ENCODE results near the gene FAM107B.

FAM107B gene

GRCh38 chr10:14705548-14706230 is 69.0 kb downstream of the FAM107B start:
- no peak overlapping the region for H3K14ac ChIP-seq (ENCODE audit: low read length in 2 of 2)
- H3K4me3 ChIP-seq (ENCODE audit: insufficient read depth in 1 of 2, low read depth in 1 of 2, low read length in 2 of 2): no peak overlapping the region
- H3K9me3 ChIP-seq (ENCODE audit: control insufficient read depth, low read length): no peaks in the 10 kb centered on the region
- no peaks in the 10 kb centered on the region for H3K36me3 ChIP-seq (ENCODE audit: control insufficient read depth in 1 of 2, insufficient read depth in 2 of 2, low read depth in 1 of 2, low read length in 2 of 2)
- H3K27ac ChIP-seq (ENCODE audit: low read length, poor library complexity, severe bottlenecking): no peak overlapping the region
- H2BK12ac ChIP-seq (ENCODE audit: low read length in 2 of 2): no peak overlapping the region
- no peak overlapping the region for H4K91ac ChIP-seq (ENCODE audit: low read length)
- DNase-seq: no peak
- H2BK120ac ChIP-seq (ENCODE audit: low read depth, low read length): no peak overlapping the region
- 35% methylated on average over 5 of the region's 5 CpGs for WGBS
- H3K79me1 ChIP-seq (replicated peaks; ENCODE audit: low read length, poor library complexity, severe bottlenecking): no peaks in the 10 kb centered on the region
- no peak overlapping the region for H3K4me2 ChIP-seq (ENCODE audit: low read length, poor library complexity, severe bottlenecking)
- H3K9ac ChIP-seq (ENCODE audit: low read length): no peak overlapping the region
- no peak overlapping the region for H2AK5ac ChIP-seq (ENCODE audit: low read length, severe bottlenecking)
- no peak overlapping the region for H3K4ac ChIP-seq (ENCODE audit: low read depth in 1 of 2, low read length in 2 of 2)
- no peak overlapping the region for H3K18ac ChIP-seq (ENCODE audit: low read depth in 1 of 2, low read length in 2 of 2)
- H3K27me3 ChIP-seq (ENCODE audit: control insufficient read depth in 1 of 2, insufficient read depth in 1 of 2, low read length in 2 of 2): peaks cover 9 to 10% of the 10 kb centered on the region in 2 experiments
- H2BK15ac ChIP-seq (ENCODE audit: low read depth, poor library complexity, severe bottlenecking): no peak overlapping the region
- H2AFZ ChIP-seq (ENCODE audit: low read depth, low read length): no peak overlapping the region
- H4K8ac ChIP-seq (ENCODE audit: low read length): no peak overlapping the region
- H3K4me1 ChIP-seq (ENCODE audit: control insufficient read depth, insufficient read depth, low read depth, low read length): no peaks in the 10 kb centered on the region
- no peak overlapping the region for H3K23ac ChIP-seq (ENCODE audit: low read length in 2 of 2)
- no peak overlapping the region for H2BK5ac ChIP-seq (ENCODE audit: low read depth, low read length, poor library complexity, severe bottlenecking)

- Histone ChIP-seq H2BK5ac (ENCODE audit: low read depth, low read length, poor library complexity, severe bottlenecking) (no peak overlapping the region), H3K4me2 (ENCODE audit: low read length, poor library complexity, severe bottlenecking) (no peak overlapping the region), H3K23ac (ENCODE audit: low read length in 2 of 2) (no peak overlapping the region), H3K27ac (ENCODE audit: low read length, poor library complexity, severe bottlenecking) (no peak overlapping the region), H3K4me1 (ENCODE audit: control insufficient read depth, insufficient read depth, low read depth, low read length) (no peaks in the 10 kb centered on the region), H3K9ac (ENCODE audit: low read length) (no peak overlapping the region), H2AK5ac (ENCODE audit: low read length, severe bottlenecking) (no peak overlapping the region), H3K36me3 (ENCODE audit: control insufficient read depth in 1 of 2, insufficient read depth in 2 of 2, low read depth in 1 of 2, low read length in 2 of 2) (no peaks in the 10 kb centered on the region), H3K4me3 (ENCODE audit: insufficient read depth in 1 of 2, low read depth in 1 of 2, low read length in 2 of 2) (no peak overlapping the region), H2AFZ (ENCODE audit: low read depth, low read length) (no peak overlapping the region), H3K14ac (ENCODE audit: low read length in 2 of 2) (no peak overlapping the region), H4K8ac (ENCODE audit: low read length) (no peak overlapping the region), H2BK120ac (ENCODE audit: low read depth, low read length) (no peak overlapping the region), H3K79me1 (replicated peaks; ENCODE audit: low read length, poor library complexity, severe bottlenecking) (no peaks in the 10 kb centered on the region), H2BK15ac (ENCODE audit: low read depth, poor library complexity, severe bottlenecking) (no peak overlapping the region), H3K9me3 (ENCODE audit: control insufficient read depth, low read length) (no peaks in the 10 kb centered on the region), H3K18ac (ENCODE audit: low read depth in 1 of 2, low read length in 2 of 2) (no peak overlapping the region), H2BK12ac (ENCODE audit: low read length in 2 of 2) (no peak overlapping the region), H3K27me3 (ENCODE audit: control insufficient read depth in 1 of 2, insufficient read depth in 1 of 2, low read length in 2 of 2) (peaks cover 9 to 10% of the 10 kb centered on the region in 2 experiments), H4K91ac (ENCODE audit: low read length) (no peak overlapping the region), H3K4ac (ENCODE audit: low read depth in 1 of 2, low read length in 2 of 2) (no peak overlapping the region)
- WGBS: 84% methylated on average over 3 of the region's 3 CpGs
- DNase-seq: no peak
These were observed 71.1 kb downstream of the FAM107B start for GRCh38 chr10:14703631-14704001.

GRCh38 chr10:14701466-14701865 is 73.2 kb downstream of the FAM107B start:
- 93% methylated on average over 7 of the region's 7 CpGs for WGBS

GRCh38 chr10:14700546-14700945 is 74.2 kb downstream of the FAM107B start:
- H3K27ac ChIP-seq (ENCODE audit: low read length, poor library complexity, severe bottlenecking): no peak overlapping the region
- H2AFZ ChIP-seq (ENCODE audit: low read depth, low read length): no peak overlapping the region
- no peak overlapping the region for H4K91ac ChIP-seq (ENCODE audit: low read length)
- H2AK5ac ChIP-seq (ENCODE audit: low read length, severe bottlenecking): no peak overlapping the region
- H3K36me3 ChIP-seq (ENCODE audit: control insufficient read depth in 1 of 2, insufficient read depth in 2 of 2, low read depth in 1 of 2, low read length in 2 of 2): no peaks in the 10 kb centered on the region
- no peak overlapping the region for H3K9ac ChIP-seq (ENCODE audit: low read length)
- no peak overlapping the region for H3K4ac ChIP-seq (ENCODE audit: low read depth in 1 of 2, low read length in 2 of 2)
- no peaks in the 10 kb centered on the region for H3K4me1 ChIP-seq (ENCODE audit: control insufficient read depth, insufficient read depth, low read depth, low read length)
- H3K79me1 ChIP-seq (replicated peaks; ENCODE audit: low read length, poor library complexity, severe bottlenecking): no peaks in the 10 kb centered on the region
- no peak overlapping the region for H3K18ac ChIP-seq (ENCODE audit: low read depth in 1 of 2, low read length in 2 of 2)
- no peak overlapping the region for H2BK5ac ChIP-seq (ENCODE audit: low read depth, low read length, poor library complexity, severe bottlenecking)
- H3K9me3 ChIP-seq (ENCODE audit: control insufficient read depth, low read length): no peaks in the 10 kb centered on the region
- H3K23ac ChIP-seq (ENCODE audit: low read length in 2 of 2): no peak overlapping the region
- no peak overlapping the region for H3K4me2 ChIP-seq (ENCODE audit: low read length, poor library complexity, severe bottlenecking)
- H3K27me3 ChIP-seq (ENCODE audit: control insufficient read depth in 1 of 2, insufficient read depth in 1 of 2, low read length in 2 of 2): peaks cover 3 to 6% of the 10 kb centered on the region in 2 experiments
- H4K8ac ChIP-seq (ENCODE audit: low read length): no peak overlapping the region
- no peak overlapping the region for H3K14ac ChIP-seq (ENCODE audit: low read length in 2 of 2)
- no peak overlapping the region for H2BK15ac ChIP-seq (ENCODE audit: low read depth, poor library complexity, severe bottlenecking)
- H2BK120ac ChIP-seq (ENCODE audit: low read depth, low read length): no peak overlapping the region
- H2BK12ac ChIP-seq (ENCODE audit: low read length in 2 of 2): no peak overlapping the region
- no CpG with 5 or more reads among the region's 1 CpG for WGBS
- no peak for DNase-seq
- H3K4me3 ChIP-seq (ENCODE audit: insufficient read depth in 1 of 2, low read depth in 1 of 2, low read length in 2 of 2): no peak overlapping the region

More at GRCh38 chr10:14701466-14701865, 73.2 kb downstream of the FAM107B start:
- DNase-seq: no peak
- Histone ChIP-seq H3K4me1 (ENCODE audit: control insufficient read depth, insufficient read depth, low read depth, low read length) (no peaks in the 10 kb centered on the region), H3K23ac (ENCODE audit: low read length in 2 of 2) (no peak overlapping the region), H3K4me2 (ENCODE audit: low read length, poor library complexity, severe bottlenecking) (no peak overlapping the region), H3K27me3 (ENCODE audit: control insufficient read depth in 1 of 2, insufficient read depth in 1 of 2, low read length in 2 of 2) (peaks cover 9 to 10% of the 10 kb centered on the region in 2 experiments), H2BK15ac (ENCODE audit: low read depth, poor library complexity, severe bottlenecking) (no peak overlapping the region), H3K27ac (ENCODE audit: low read length, poor library complexity, severe bottlenecking) (no peak overlapping the region), H2BK5ac (ENCODE audit: low read depth, low read length, poor library complexity, severe bottlenecking) (no peak overlapping the region), H3K18ac (ENCODE audit: low read depth in 1 of 2, low read length in 2 of 2) (no peak overlapping the region), H3K4me3 (ENCODE audit: insufficient read depth in 1 of 2, low read depth in 1 of 2, low read length in 2 of 2) (no peak overlapping the region), H3K14ac (ENCODE audit: low read length in 2 of 2) (no peak overlapping the region), H2AFZ (ENCODE audit: low read depth, low read length) (no peak overlapping the region), H2BK12ac (ENCODE audit: low read length in 2 of 2) (no peak overlapping the region), H3K36me3 (ENCODE audit: control insufficient read depth in 1 of 2, insufficient read depth in 2 of 2, low read depth in 1 of 2, low read length in 2 of 2) (no peaks in the 10 kb centered on the region), H2BK120ac (ENCODE audit: low read depth, low read length) (no peak overlapping the region), H3K9me3 (ENCODE audit: control insufficient read depth, low read length) (no peaks in the 10 kb centered on the region), H4K91ac (ENCODE audit: low read length) (no peak overlapping the region), H3K9ac (ENCODE audit: low read length) (no peak overlapping the region), H3K79me1 (replicated peaks; ENCODE audit: low read length, poor library complexity, severe bottlenecking) (no peaks in the 10 kb centered on the region), H2AK5ac (ENCODE audit: low read length, severe bottlenecking) (no peak overlapping the region), H3K4ac (ENCODE audit: low read depth in 1 of 2, low read length in 2 of 2) (no peak overlapping the region), H4K8ac (ENCODE audit: low read length) (no peak overlapping the region)

Measured in mesenchymal stem cell (in vitro differentiated cells and primary cell).